ENCODE results near the gene MALAT1. TPM values are rescaled to one million over a fixed set of nuclear protein-coding genes. Genes with fewer than 3 reads are reported as not detected.

Gene MALAT1
- total RNA-seq, 6 donors from 2014 or later = 9,697 to 52,390 (median 19,698) TPM

GRCh38 chr11:65536412-65537295, 37.8 kb downstream of the MALAT1 start:
- Histone ChIP-seq H3K4me1 (peaks cover 15 to 26% (median 19%) of the 10 kb centered on the region in 4 donors), H3K36me3 (peaks cover 10 to 75% (median 59%) of the 10 kb centered on the region in 4 donors), H3K4me3 (no peak overlapping the region), H3K27ac (peak overlapping the region in 1 of 4 donors; percentile 12), H3K27me3 (no peaks in the 10 kb centered on the region), H3K9me3 (no peaks in the 10 kb centered on the region)
- no peak for DNase-seq
- TF ChIP-seq CTCF (IDR thresholded peaks at IDR 0.05) (no peak), POLR2A (IDR thresholded peaks at IDR 0.05) (no peak), EP300 (IDR thresholded peaks at IDR 0.05) (no peak), POLR2AphosphoS5 (IDR thresholded peaks at IDR 0.05) (no peak)
- ATAC-seq (ENCODE audit: low FRiP score in 2 of 2) = no peak
- WGBS, 2 donors = 90 to 94% methylated on average over 4 to 12 of the region's 12 CpGs

GRCh38 chr11:65537296-65537597, 38.4 kb downstream of the MALAT1 start:
- Histone ChIP-seq H3K4me3 (no peak overlapping the region), H3K9me3 (no peaks in the 10 kb centered on the region), H3K27me3 (no peaks in the 10 kb centered on the region), H3K27ac (peak overlapping the region in 1 of 4 donors; percentile 12), H3K4me1 (peaks cover 18 to 31% (median 23%) of the 10 kb centered on the region in 4 donors), H3K36me3 (peaks cover 10 to 69% (median 54%) of the 10 kb centered on the region in 4 donors)
- WGBS, 2 donors = 95% methylated on average over 2 of the region's 2 CpGs; no CpG with 5 or more reads in 1 of the 2 donors
- TF ChIP-seq EP300 (IDR thresholded peaks at IDR 0.05) (no peak), POLR2AphosphoS5 (IDR thresholded peaks at IDR 0.05) (no peak), POLR2A (IDR thresholded peaks at IDR 0.05) (no peak), CTCF (IDR thresholded peaks at IDR 0.05) (no peak)
- DNase-seq (no peak), ATAC-seq (ENCODE audit: low FRiP score in 2 of 2) (no peak)

GRCh38 chr11:65537620-65538231, 38.9 kb downstream of the MALAT1 start:
- H3K4me3 ChIP-seq = no peak overlapping the region
- peaks cover 7 to 65% (median 49%) of the 10 kb centered on the region in 4 donors for H3K36me3 ChIP-seq
- no peaks in the 10 kb centered on the region for H3K27me3 ChIP-seq
- no peak for ATAC-seq (ENCODE audit: low FRiP score in 2 of 2)
- H3K4me1 ChIP-seq = peaks cover 18 to 31% (median 23%) of the 10 kb centered on the region in 4 donors
- WGBS, 2 donors = 89 to 90% methylated on average over 13 to 18 of the region's 18 CpGs
- no peak for TF ChIP-seq POLR2AphosphoS5 (IDR thresholded peaks at IDR 0.05)
- no peak for TF ChIP-seq EP300 (IDR thresholded peaks at IDR 0.05)
- no peak for TF ChIP-seq CTCF (IDR thresholded peaks at IDR 0.05)
- TF ChIP-seq POLR2A (IDR thresholded peaks at IDR 0.05) = no peak
- no peak overlapping the region for H3K27ac ChIP-seq
- H3K9me3 ChIP-seq = no peaks in the 10 kb centered on the region
- DNase-seq = no peak

- no peaks in the 10 kb centered on the region for H3K9me3 ChIP-seq
- H3K27ac ChIP-seq = no peak overlapping the region
- H3K27me3 ChIP-seq = no peaks in the 10 kb centered on the region
- H3K4me3 ChIP-seq = no peak overlapping the region
- H3K36me3 ChIP-seq = peaks cover under 1 to 58% (median 43%) of the 10 kb centered on the region in 4 donors
- WGBS, 2 donors = 94 to 95% methylated on average over 34 to 43 of the region's 43 CpGs
- TF ChIP-seq POLR2AphosphoS5 (IDR thresholded peaks at IDR 0.05) (no peak), POLR2A (IDR thresholded peaks at IDR 0.05) (no peak), CTCF (IDR thresholded peaks at IDR 0.05) (no peak), EP300 (IDR thresholded peaks at IDR 0.05) (no peak)
- DNase-seq (peak in 1 of 2 donors; percentile 85), ATAC-seq (ENCODE audit: low FRiP score in 2 of 2) (no peak)
- peaks cover 18 to 31% (median 23%) of the 10 kb centered on the region in 4 donors for H3K4me1 ChIP-seq
Observed at GRCh38 chr11:65538232-65538914, 39.5 kb downstream of the MALAT1 start.

Data from upper lobe of left lung (tissue), 6 donors.